Bronchial epithelial cell (primary cell): Measurements from ENCODE around the gene SHQ1. TPM values are rescaled to one million over a fixed set of nuclear protein-coding genes. Genes with fewer than 3 reads are reported as not detected.

Experiments
- DNase-seq: peaks from one replicate; pipeline ENCODE4 v3.0.0-alpha.2; 2010; ENCODE audit warnings: low read depth
- FAIRE-seq: peaks from 2 replicates; lab custom pipeline; 2011; peaks lifted over from hg19 to GRCh38; lab: Jason Lieb, UNC
- H3K27me3 ChIP-seq: 2 replicates; pipeline ENCODE4 v1.5.1; 2011; ENCODE audit warnings: low read length; ENCODE audit not compliant: control insufficient read depth, insufficient read depth
- H3K36me3 ChIP-seq: 2 replicates; pipeline ENCODE4 v1.5.1; 2011; ENCODE audit warnings: low read length; ENCODE audit not compliant: control insufficient read depth, insufficient read depth
- H3K4me3 ChIP-seq: 2 replicates; pipeline ENCODE4 v1.5.1; 2011; ENCODE audit warnings: mild to moderate bottlenecking, low read depth, low read length, control low read depth
- total RNA-seq: library from RNA; depleted of rRNA; stranded (reverse); fragments of >200 nt; gene quantifications from 2 replicates; pipeline ENCODE4 v1.2.1, GENCODE V29; 2014
- TF ChIP-seq, protein P1 (sequence below): IDR thresholded peaks from 2 replicates; pipeline ENCODE4 v1.5.1; 2011; ENCODE audit warnings: mild to moderate bottlenecking, moderate library complexity, low read length, control low read depth, inconsistent platforms; ENCODE audit not compliant: insufficient read depth, severe bottlenecking

Gene SHQ1
- total RNA-seq, 1 donor from 2014 or later, result 17.6 TPM

DNA sequence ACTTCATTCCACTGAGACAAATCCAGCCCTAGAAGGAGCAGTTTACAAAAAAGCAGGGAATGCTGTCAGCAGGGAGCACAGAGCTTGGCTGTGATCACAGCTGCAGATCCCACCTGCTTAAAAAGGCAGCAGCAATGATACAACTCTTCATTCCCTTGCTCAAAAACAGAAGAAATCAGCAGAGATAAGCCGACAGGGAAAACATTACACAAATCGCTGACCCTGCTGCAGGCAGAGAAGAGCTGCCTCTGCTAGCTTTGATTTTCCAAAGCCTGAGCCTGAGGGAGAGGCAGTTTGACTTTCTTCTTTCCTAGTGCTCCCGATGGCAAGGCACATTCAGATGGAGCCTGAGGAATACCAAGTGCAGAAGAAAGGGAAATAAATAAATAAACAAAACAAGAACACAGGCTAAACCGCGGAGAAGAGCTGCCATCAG lies 80.2 kb downstream of the SHQ1 start:
- FAIRE-seq, result no peak
- H3K4me3 ChIP-seq, result no peak overlapping the region
- TF ChIP-seq, protein P1, sequence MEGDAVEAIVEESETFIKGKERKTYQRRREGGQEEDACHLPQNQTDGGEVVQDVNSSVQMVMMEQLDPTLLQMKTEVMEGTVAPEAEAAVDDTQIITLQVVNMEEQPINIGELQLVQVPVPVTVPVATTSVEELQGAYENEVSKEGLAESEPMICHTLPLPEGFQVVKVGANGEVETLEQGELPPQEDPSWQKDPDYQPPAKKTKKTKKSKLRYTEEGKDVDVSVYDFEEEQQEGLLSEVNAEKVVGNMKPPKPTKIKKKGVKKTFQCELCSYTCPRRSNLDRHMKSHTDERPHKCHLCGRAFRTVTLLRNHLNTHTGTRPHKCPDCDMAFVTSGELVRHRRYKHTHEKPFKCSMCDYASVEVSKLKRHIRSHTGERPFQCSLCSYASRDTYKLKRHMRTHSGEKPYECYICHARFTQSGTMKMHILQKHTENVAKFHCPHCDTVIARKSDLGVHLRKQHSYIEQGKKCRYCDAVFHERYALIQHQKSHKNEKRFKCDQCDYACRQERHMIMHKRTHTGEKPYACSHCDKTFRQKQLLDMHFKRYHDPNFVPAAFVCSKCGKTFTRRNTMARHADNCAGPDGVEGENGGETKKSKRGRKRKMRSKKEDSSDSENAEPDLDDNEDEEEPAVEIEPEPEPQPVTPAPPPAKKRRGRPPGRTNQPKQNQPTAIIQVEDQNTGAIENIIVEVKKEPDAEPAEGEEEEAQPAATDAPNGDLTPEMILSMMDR, result no peak

DNA sequence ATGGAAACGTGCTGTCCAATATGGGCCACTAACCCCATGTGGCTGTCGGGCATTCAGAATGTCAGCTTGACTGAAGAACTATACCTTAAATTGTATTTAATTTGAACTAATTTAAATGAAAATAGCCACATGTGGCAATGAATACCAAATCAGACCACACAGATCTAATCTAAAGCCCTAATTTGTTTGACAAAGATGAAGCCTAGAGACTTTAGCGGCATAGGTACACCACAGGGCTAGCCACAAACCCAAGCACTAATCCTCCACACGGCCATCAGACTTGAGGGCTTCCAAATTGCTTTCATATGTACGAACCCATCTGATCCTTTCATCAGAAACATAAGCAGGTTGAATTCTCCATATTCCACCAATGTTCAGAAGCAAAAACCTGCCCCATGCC lies 81.4 kb downstream of the SHQ1 start:
- H3K36me3 ChIP-seq, result no peaks in the 10 kb centered on the region
- no peak overlapping the region for H3K4me3 ChIP-seq
- no peak for DNase-seq
- FAIRE-seq, result no peak
- no peaks in the 10 kb centered on the region for H3K27me3 ChIP-seq
- TF ChIP-seq, protein P1, result no peak

More for the DNA sequence above, 80.2 kb downstream of the SHQ1 start:
- no peak for DNase-seq
- no peaks in the 10 kb centered on the region for H3K27me3 ChIP-seq
- no peaks in the 10 kb centered on the region for H3K36me3 ChIP-seq

DNA sequence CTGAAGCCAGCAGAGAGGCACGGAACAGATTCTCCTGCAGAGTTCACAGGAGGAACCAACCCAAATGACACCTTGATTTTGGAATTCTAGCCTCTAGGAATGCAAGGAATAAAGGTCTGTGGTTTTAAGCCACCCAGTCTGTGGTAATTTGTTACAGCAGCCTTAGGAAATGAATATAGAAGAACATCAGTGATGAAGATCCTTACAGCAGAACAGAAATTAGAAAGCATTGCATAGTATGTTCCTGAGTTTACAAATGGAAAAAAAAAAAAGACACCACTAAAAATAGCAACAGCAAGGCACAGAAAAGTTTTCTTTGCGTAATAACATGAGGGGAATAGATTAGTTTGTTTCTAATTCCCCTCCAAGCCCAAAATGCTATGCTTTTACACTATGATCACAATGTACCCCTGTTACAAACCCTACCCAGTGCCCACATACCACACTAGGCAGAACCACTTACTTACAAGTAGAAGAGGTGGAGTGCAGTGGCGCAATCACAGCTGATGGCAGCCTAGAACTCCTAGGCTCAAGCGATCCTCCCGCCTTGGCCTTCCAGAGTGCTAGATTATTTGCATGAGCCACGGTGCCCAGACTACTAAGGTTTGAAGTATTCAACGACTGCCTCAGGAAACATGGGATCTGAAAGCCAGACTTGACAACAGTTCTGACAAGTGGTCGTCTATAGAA lies 84.3 kb downstream of the SHQ1 start:
- no peaks in the 10 kb centered on the region for H3K36me3 ChIP-seq
- no peaks in the 10 kb centered on the region for H3K27me3 ChIP-seq
- DNase-seq (no peak), FAIRE-seq (no peak)
- H3K4me3 ChIP-seq, result no peak overlapping the region
- TF ChIP-seq, protein P1, result no peak

DNA sequence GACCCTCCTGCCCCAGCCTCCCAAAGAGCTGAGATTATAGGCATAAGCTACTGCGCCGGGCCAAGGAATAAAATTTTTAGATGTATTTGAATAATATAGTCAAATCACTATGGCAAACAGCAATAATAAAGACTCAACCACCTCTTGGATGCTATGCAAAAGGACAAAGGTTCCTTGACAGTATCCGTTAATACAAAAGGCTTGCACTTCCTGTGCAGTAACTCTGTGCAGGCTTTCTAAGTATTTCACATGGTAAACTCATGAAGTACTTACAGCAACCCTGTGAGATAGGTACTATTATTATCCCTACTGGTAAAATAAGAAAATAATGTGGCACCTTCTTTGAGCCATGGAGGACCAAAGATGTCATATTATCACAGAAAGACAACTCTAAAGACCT lies 86.8 kb downstream of the SHQ1 start:
- no peak overlapping the region for H3K4me3 ChIP-seq
- FAIRE-seq (no peak), DNase-seq (no peak)
- H3K27me3 ChIP-seq, result no peaks in the 10 kb centered on the region
- TF ChIP-seq, protein P1, result no peak
- H3K36me3 ChIP-seq, result no peaks in the 10 kb centered on the region

DNA sequence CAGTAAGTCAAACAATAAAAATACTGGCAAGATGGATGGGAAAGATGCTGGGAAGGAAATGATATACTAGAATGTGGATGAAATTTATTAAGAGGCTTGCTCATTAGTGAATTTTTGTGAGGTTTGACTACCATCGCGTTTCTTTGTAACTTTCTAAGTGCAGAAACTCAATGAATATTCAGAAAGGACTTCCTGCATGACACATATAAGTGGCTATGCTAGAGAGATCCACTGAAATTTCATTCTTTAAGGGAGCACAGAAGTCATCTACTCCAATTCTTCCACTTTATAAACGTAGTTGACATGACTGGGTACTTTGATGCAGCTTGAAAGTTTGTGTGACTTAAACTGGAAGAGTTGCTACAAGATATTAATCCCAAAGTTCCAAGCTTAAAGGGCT lies 88.0 kb downstream of the SHQ1 start:
- no peak for DNase-seq
- Histone ChIP-seq H3K27me3 (no peaks in the 10 kb centered on the region), H3K36me3 (no peaks in the 10 kb centered on the region), H3K4me3 (no peak overlapping the region)
- FAIRE-seq, result no peak
- TF ChIP-seq, protein P1, result no peak

DNA sequence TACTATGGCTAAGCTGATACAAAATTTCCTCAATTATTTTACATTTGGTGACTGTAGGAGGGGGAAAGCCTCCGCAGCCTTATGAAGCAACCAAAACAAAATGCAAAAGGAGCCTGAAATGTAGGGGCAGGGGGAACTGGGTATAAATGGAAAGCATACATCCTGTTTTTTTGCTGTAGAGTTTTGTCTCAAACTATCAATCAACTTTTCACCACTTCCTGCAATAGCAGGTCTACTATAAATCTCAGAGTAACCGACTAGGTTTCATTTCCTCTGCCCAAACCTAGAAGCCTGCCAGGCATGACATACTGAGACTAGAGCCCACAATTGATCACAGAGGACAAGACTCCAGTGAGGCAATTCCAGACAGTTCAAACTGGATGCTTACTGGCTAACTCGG lies 91.3 kb downstream of the SHQ1 start:
- no peak overlapping the region for H3K4me3 ChIP-seq
- no peaks in the 10 kb centered on the region for H3K36me3 ChIP-seq
- DNase-seq (no peak), FAIRE-seq (no peak)
- TF ChIP-seq, protein P1, result no peak
- H3K27me3 ChIP-seq, result no peaks in the 10 kb centered on the region
